Skeletal muscle tissue (tissue), 4 donors: Measurements from ENCODE around the gene TMED5. TPM values are rescaled to one million over a fixed set of nuclear protein-coding genes. Genes with fewer than 3 reads are reported as not detected.
A peak's percentile ranks its signal among the peaks of the same experiment; 100 is the strongest.
"Not testable (repeated sequence)": the region's sequence is repeated elsewhere in the genome, so short reads cannot be mapped to it uniquely, and the experiment has no call there.

Experiments used
- H3K27ac ChIP-seq: one replicate; pipeline ENCODE4 v1.7.0; 2013; ENCODE audit warnings: mild to moderate bottlenecking, low read depth, low read length, inconsistent platforms
- H3K27me3 ChIP-seq, 3 donors: one replicate each; pipeline ENCODE4 v1.7.0; 2013; ENCODE audit warnings: low read length in 3 of 3; ENCODE audit not compliant: control insufficient read depth in 3 of 3, insufficient read depth in 3 of 3
- H3K36me3 ChIP-seq, 3 donors: one replicate each; pipeline ENCODE4 v1.7.0; 2013; ENCODE audit warnings: low read length in 3 of 3; ENCODE audit not compliant: control insufficient read depth in 3 of 3, insufficient read depth in 3 of 3
- H3K4me1 ChIP-seq, 3 donors: one replicate each; pipeline ENCODE4 v1.7.0; 2013; ENCODE audit warnings: low read length in 3 of 3, mild to moderate bottlenecking in 3 of 3; ENCODE audit not compliant: control insufficient read depth in 3 of 3, insufficient read depth in 3 of 3
- H3K4me3 ChIP-seq, 3 donors: one replicate each; pipeline ENCODE4 v1.7.0; 2013; ENCODE audit warnings: low read length in 3 of 3
- H3K9ac ChIP-seq, 3 donors: one replicate each; pipeline ENCODE4 v1.7.0; 2013; ENCODE audit warnings: low read length in 3 of 3, mild to moderate bottlenecking in 3 of 3, moderate library complexity in 2 of 3, low read depth in 1 of 3
- H3K9me3 ChIP-seq, 3 donors: one replicate each; pipeline ENCODE4 v1.7.0; 2013; ENCODE audit warnings: low read length in 3 of 3; ENCODE audit not compliant: control insufficient read depth in 3 of 3
- total RNA-seq: library from RNA; depleted of rRNA; stranded (reverse); fragments of >200 nt; gene quantifications from one replicate; pipeline ENCODE4 v1.2.3, GENCODE V29; 2014
- donor health status: Osteomylitis.

TMED5 gene
- total RNA-seq, result 16.7 TPM

DNA sequence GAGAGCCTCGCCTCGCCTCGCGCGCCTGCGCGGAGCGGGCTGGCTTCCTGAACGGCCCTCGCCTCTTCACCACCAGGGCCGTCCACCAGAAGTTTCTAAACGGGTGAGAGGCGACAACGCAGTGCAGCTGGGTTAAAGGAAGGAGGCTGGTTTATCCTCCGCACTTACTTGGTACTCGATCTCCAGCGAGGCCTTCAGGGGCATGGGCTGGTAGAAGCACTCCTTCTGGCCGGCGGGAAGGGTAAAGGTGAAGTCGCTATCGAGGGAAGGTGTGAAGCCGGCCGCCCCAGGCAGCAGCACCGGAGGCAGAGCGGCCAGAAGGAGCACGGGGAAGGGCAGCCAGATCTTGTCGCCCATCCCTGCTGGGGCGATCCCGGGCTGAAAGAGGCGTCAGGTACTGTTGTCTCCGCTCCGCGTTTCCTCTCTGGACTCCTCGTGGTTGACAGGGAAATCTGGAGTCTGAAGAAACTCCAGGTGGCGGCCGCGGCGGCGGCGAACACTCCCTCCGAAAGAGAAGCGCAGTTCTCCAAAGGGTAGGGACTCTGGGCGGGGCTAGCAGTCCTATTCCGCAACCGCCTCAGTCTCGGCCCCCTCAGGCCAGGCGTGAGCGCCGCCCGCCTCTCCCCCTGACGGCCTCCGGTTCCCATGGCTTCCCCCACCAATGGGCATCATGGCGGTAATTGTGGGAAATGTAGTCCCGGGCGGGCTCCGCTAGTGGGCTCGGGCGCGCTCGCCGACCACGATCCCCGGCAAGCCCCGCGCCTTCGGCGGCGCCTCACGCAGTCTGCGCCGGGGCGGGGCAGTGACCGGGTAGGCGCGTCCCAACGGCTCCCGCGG is at the start of gene TMED5:
Gene TMED5 (minus strand): TSS at position 528 of the 837 bp plus-strand sequence. CDS start 171 bp downstream, at position 357.
- peak within 1 kb of the TSS; percentile 97 to 99 (median 97) for H3K4me3 ChIP-seq
- no peaks in the 10 kb centered on the region for H3K9me3 ChIP-seq
- peak within 1 kb of the TSS; percentile 98 to 100 (median 99) for H3K9ac ChIP-seq
- H3K4me1 ChIP-seq, result peaks cover 8 to 25% (median 19%) of the 10 kb centered on the region in 3 donors
- H3K36me3 ChIP-seq, result peaks cover 0 to 3% (median 2%) of the 10 kb centered on the region in 3 donors
- H3K27me3 ChIP-seq, result no peaks in the 10 kb centered on the region
- H3K27ac ChIP-seq, result peak within 1 kb of the TSS; percentile 99

DNA sequence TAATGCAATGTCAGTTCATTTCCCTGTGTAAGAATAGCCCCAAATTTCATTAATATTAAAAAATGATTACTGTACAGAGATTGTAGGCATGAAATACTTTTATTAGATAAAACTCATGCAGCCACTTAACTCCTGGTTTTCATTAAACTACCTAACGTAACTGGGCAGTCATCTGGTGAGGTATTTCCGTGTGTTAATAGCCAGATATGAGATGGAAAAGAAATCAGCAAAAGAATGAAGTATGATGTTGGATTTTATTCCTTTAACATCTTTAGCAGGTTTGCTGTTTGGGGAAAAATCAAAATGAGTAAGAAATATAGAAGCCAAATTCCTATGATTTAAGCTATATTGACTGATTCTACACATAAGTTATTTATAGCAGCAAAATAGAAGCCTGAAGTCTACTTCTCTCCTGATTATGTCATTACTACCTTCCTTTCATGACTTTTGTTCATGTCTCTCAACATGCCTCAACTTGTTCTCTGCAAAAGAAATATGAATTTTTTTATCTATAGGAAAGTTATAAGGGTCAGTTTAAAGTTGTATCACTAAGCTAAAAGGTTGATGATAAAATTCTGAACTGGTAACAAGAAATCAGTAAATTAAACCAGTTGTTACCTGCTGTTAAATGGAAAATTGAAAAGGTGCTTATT is 42.9 kb upstream of the TMED5 start:
- Histone ChIP-seq H3K27ac (no peak overlapping the region), H3K36me3 (peaks cover 0 to 6% (median 3%) of the 10 kb centered on the region in 3 donors), H3K9ac (no peak overlapping the region), H3K9me3 (no peaks in the 10 kb centered on the region), H3K4me3 (no peak overlapping the region), H3K4me1 (no peaks in the 10 kb centered on the region), H3K27me3 (no peaks in the 10 kb centered on the region)

DNA sequence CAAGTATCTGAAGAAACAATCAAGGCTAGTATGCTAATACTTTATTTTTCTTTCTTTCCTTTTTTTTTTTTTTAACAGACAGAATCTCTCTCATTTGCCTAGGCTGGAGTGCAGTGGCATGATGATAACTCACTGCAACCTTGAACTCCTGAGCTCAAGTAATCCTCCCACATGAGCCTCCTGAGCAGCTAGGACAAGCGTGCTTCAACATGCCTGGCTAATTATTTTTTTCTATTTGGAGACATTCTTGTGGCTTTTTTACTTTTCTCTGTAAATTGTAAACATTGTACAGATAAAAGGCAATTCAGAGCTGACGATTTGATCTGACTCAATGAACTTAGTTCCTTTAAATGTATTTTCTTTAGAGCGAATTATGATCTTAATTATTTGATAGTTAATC is 41.7 kb upstream of the TMED5 start:
- Histone ChIP-seq H3K27ac (no peak overlapping the region), H3K4me1 (no peaks in the 10 kb centered on the region), H3K9me3 (no peaks in the 10 kb centered on the region), H3K27me3 (no peaks in the 10 kb centered on the region), H3K9ac (no peak overlapping the region), H3K4me3 (no peak overlapping the region), H3K36me3 (peaks cover 0 to 6% (median 3%) of the 10 kb centered on the region in 3 donors)

DNA sequence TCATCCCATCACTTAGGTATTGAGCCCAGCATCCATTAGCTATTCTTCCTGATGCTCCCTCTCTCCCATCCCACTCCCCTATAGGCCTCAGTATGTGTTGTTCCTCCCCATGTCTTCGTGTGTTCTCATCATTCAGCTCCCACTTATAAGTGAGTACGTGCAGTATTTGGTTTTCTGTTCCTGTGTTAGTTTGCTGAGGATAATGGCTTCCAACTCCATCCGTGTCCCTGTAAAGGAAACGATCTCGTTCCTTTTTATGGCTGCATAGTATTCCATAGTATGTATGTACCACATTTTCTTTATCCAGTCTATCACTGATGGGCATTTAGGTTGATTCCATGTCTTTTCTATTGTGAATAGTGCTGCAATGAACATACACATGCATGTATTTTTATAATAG is 40.5 kb upstream of the TMED5 start:
- H3K36me3 ChIP-seq, H3K9ac ChIP-seq, H3K9me3 ChIP-seq, H3K27ac ChIP-seq, H3K4me3 ChIP-seq, H3K4me1 ChIP-seq, H3K27me3 ChIP-seq: not testable (repeated sequence)

DNA sequence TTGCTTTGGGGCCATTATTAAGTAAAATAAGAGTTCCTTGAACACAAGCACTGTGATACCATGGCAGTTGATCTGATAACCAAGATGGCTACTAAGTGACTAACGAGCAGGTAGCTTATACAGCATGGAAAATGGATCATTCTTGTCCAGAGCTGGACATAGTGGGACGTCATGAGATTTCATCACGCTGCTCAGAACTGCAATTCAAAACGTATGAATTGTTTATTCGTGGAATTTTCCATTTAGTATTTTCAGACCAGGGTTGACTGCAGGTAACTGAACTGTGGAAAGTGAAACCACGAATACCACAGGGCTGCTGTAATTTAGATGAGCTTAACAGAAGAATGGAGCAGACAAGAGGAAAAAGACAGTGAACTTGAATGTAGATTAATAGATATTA is 39.2 kb upstream of the TMED5 start:
- H3K27ac ChIP-seq, result no peak overlapping the region
- H3K4me3 ChIP-seq, result no peak overlapping the region
- no peaks in the 10 kb centered on the region for H3K27me3 ChIP-seq
- H3K9ac ChIP-seq, result no peak overlapping the region
- no peaks in the 10 kb centered on the region for H3K4me1 ChIP-seq
- no peaks in the 10 kb centered on the region for H3K9me3 ChIP-seq
- H3K36me3 ChIP-seq, result peaks cover 0 to 6% (median 4%) of the 10 kb centered on the region in 3 donors

DNA sequence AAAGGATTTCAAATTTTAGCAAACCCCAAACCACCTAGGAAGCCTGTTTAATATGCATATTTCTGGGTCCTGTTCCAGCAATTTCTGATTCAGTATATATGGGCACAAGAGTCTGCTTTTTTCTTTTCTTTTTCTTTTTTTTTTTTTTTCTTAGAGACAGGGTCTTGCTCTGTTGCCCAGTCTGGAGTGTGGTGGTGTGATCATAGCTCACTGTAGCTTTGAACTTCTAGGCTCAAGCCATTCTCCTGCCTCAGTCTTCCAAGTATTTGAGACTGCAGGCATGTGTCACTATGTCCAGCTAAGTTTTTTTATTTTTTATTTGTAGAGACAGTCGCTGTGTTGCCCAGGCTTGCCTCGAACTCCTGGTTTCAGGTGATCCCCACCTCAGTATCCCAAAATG is 35.1 kb upstream of the TMED5 start:
- H3K27me3 ChIP-seq, result no peaks in the 10 kb centered on the region
- H3K4me1 ChIP-seq, result no peaks in the 10 kb centered on the region
- no peaks in the 10 kb centered on the region for H3K9me3 ChIP-seq
- no peak overlapping the region for H3K27ac ChIP-seq
- H3K9ac ChIP-seq, result no peak overlapping the region
- no peak overlapping the region for H3K4me3 ChIP-seq
- H3K36me3 ChIP-seq, result peaks cover 0 to 2% (median 0%) of the 10 kb centered on the region in 3 donors

DNA sequence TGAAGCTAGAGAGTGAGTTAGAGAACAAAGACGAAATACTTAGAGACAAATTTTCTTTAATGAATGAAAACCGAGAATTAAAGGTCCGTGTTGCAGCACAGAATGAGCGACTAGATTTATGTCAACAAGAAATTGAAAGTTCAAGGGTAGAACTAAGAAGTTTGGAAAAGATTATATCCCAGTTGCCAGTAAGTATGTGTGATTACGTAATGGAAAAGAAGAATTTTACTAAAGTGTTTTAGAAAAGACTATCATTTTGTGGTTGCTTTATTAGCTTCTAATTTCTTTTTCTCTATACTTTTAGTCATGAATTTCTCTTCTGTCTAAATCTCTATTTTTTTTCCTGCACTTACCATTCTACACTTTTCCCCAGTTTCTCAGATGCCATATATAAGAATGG is 27.0 kb upstream of the TMED5 start:
- Histone ChIP-seq H3K27me3 (no peaks in the 10 kb centered on the region), H3K4me1 (no peaks in the 10 kb centered on the region), H3K4me3 (no peak overlapping the region), H3K9me3 (no peaks in the 10 kb centered on the region), H3K36me3 (peaks cover 0 to 5% (median 0%) of the 10 kb centered on the region in 3 donors), H3K9ac (no peak overlapping the region), H3K27ac (no peak overlapping the region)

DNA sequence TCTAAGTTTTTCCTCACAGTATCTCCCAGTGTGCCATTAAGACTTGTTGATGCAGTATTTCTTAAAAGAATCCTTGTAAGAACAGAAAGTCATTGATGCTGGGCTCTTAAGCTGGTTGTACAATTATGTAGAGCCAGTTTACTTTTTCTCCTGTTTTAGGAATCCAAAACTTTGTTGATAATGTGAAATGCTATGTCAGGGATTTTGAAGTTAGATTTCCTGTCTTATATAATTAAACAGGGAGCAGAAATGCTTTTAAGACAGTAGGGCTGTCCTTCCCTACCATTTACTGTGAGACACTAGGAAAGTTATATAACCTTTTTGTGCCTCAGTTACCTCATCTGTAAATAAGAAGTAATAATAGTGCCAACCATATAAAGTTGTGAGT is 26.3 kb upstream of the TMED5 start:
- Histone ChIP-seq H3K27me3 (no peaks in the 10 kb centered on the region), H3K4me3 (no peak overlapping the region), H3K36me3 (peaks cover 0 to 5% (median 0%) of the 10 kb centered on the region in 3 donors), H3K9ac (no peak overlapping the region), H3K4me1 (no peaks in the 10 kb centered on the region), H3K27ac (no peak overlapping the region), H3K9me3 (no peaks in the 10 kb centered on the region)

DNA sequence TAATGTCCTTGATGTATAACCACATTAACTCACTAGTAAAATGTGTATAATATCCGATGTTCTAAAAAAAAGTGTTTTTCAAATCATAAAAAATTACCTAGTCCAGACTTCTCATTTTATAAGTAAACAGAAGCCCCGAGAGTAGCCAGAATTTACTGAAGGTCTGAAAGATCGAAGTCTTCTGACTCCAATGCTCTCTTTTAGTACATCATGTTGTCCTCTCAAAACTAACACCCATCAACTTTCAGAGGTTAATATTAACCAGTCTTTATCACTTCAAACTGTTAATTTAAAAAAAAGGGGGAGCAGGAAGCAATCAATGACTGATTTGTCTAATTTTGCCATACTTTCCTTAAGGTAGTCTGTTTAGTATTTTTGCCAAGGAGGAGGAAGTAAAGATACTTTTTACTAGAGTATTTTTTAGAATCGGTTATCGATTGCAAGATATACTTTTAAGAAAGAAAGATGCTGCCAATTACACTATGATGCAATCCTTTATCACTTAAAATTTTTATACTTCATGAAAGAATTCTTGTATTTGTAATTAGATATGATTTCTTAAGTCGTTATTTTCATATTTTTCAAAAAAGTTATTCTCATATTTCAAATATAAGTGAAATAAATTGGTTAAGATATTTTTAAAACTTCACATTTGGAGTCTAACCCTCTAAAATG is 25.8 kb upstream of the TMED5 start:
- Histone ChIP-seq H3K9ac (no peak overlapping the region), H3K27me3 (no peaks in the 10 kb centered on the region)

DNA sequence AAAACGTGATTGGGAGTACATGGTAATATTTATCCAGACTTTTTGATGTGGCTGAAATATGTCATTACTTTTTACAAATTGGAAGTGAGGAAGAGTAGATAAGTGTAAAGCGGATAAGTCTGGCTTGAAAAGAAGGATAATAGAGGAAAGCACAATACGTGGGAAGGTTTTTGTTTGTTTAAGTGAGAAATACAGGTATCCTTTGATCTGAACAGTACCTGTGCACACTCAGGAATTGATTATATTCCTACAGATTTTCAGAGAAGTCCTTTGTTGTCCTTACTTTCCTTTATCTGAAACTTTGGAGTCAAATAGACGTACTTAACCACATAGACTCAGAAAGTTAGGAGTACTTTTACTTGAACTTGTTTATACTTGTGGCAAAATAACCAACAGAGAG is 20.5 kb upstream of the TMED5 start:
- H3K4me1 ChIP-seq, result no peaks in the 10 kb centered on the region
- no peak overlapping the region for H3K9ac ChIP-seq
- no peak overlapping the region for H3K4me3 ChIP-seq
- no peaks in the 10 kb centered on the region for H3K9me3 ChIP-seq
- H3K27me3 ChIP-seq, result no peaks in the 10 kb centered on the region
- no peak overlapping the region for H3K27ac ChIP-seq
- peaks cover 0 to 10% (median 0%) of the 10 kb centered on the region in 3 donors for H3K36me3 ChIP-seq

More for the DNA sequence above, 25.8 kb upstream of the TMED5 start:
- Histone ChIP-seq H3K9me3 (no peaks in the 10 kb centered on the region), H3K4me1 (no peaks in the 10 kb centered on the region), H3K27ac (no peak overlapping the region), H3K4me3 (no peak overlapping the region), H3K36me3 (peaks cover 0 to 5% (median 0%) of the 10 kb centered on the region in 3 donors)
